Esophagus muscularis mucosa (tissue), 4 donors: ENCODE measurements around the gene CNPY2. TPM values are rescaled to one million over a fixed set of nuclear protein-coding genes. Genes with fewer than 3 reads are reported as not detected.

Source experiments
- DNase-seq: peaks from one replicate; pipeline ENCODE4 v3.0.0-alpha.2; 2017; ENCODE audit errors: extremely low spot score
- H3K27ac ChIP-seq, 4 donors: fragments of 200-600 bp; sonication (generic); replicated peaks in 1 of 4; 1 replicate in 3 of 4; 2 replicates in 1 of 4; pipeline ENCODE4 v1.5.1; 2016 to 2019; ENCODE audit warnings: mild to moderate bottlenecking in 1 of 4
- H3K27me3 ChIP-seq, 4 donors: fragments of 200-600 bp; sonication (generic); one replicate each; pipeline versions ENCODE4 v1.5.1 to v1.6.0; 2016 to 2019
- H3K36me3 ChIP-seq, 4 donors: fragments of 200-600 bp; sonication (generic); one replicate each; pipeline ENCODE4 v1.5.1; 2016 to 2019
- H3K4me1 ChIP-seq, 4 donors: fragments of 200-600 bp; sonication (generic); one replicate each; pipeline ENCODE4 v1.5.1; 2016 to 2019
- H3K4me3 ChIP-seq, 4 donors: fragments of 200-600 bp; sonication (generic); 1 replicate in 2 of 4; 2 replicates in 2 of 4; pipeline ENCODE4 v1.5.1; 2016 to 2019; ENCODE audit warnings: mild to moderate bottlenecking in 4 of 4, moderate library complexity in 1 of 4
- H3K9me3 ChIP-seq, 4 donors: fragments of 200-600 bp; sonication (generic); 1 replicate in 3 of 4; 2 replicates in 1 of 4; pipeline ENCODE4 v1.5.1; 2016 to 2019
- CTCF ChIP-seq, 3 experiments: fragments of 200-600 bp in 2 of 3; fragments of 450-650 bp in 1 of 3; sonication (generic) in 2 of 3; IDR thresholded peaks; one replicate each; pipeline ENCODE4 v1.5.1; 2017 to 2019; ENCODE audit warnings: antibody characterized with exemption in 3 of 3, mild to moderate bottlenecking in 2 of 3, moderate library complexity in 1 of 3
- EP300 ChIP-seq: sonication (generic); formaldehyde crosslinking; IDR thresholded peaks from one replicate; pipeline ENCODE4 v1.6.1; 2017; ENCODE audit warnings: antibody characterized with exemption
- POLR2A ChIP-seq: fragments of 450-650 bp; IDR thresholded peaks from one replicate; pipeline ENCODE4 v1.6.1; 2017; ENCODE audit warnings: antibody characterized with exemption, moderate library complexity, mild to moderate bottlenecking, low read depth
- POLR2AphosphoS5 ChIP-seq, 2 donors: sonication (generic); formaldehyde crosslinking; IDR thresholded peaks; one replicate each; pipeline ENCODE4 v1.6.1; 2017; ENCODE audit warnings: antibody characterized with exemption in 2 of 2
- WGBS: methylation state at CpG from one replicate; pipeline ENCODE4 v1.1.5; 2018; 5-methylcytosine and 5-hydroxymethylcytosine counted together
- intact Hi-C: fragments of 100-400 bp; cut with DNase I; formaldehyde crosslinking; loops from one replicate; pipeline ENCODE4 v1.15.1; 2023
- total RNA-seq, 4 donors: library from RNA; depleted of rRNA; stranded (reverse); fragments of >200 nt; gene quantifications; one replicate each; pipeline versions ENCODE4 v1.1.0 to v1.2.1, GENCODE V29; 2016

The CNPY2 gene
- total RNA-seq, 4 donors from 2014 or later, result 48.8 to 61.5 (median 50.3) TPM

GRCh38 chr12:56299853-56300643, 15.7 kb downstream of the CNPY2 start, which contains the start of gene CS:
CS (minus strand) TSS chr12:56300330; CDS start chr12:56300201, 129 bp downstream.
- Histone ChIP-seq H3K27ac (peak within 1 kb of the TSS; percentile 90 to 98 (median 96)), H3K4me3 (peak within 1 kb of the TSS; percentile 84 to 93 (median 85)), H3K27me3 (no peaks in the 10 kb centered on the region), H3K36me3 (peaks cover 0 to 22% (median 18%) of the 10 kb centered on the region in 4 donors), H3K9me3 (no peaks in the 10 kb centered on the region), H3K4me1 (peaks cover 54 to 72% (median 66%) of the 10 kb centered on the region in 4 donors)
- under 1% methylated on average over 35 of the region's 63 CpGs for WGBS
- intact Hi-C loops, result no loop called here
- peak; percentile 69 for TF ChIP-seq POLR2A
- TF ChIP-seq EP300, result no peak
- peak; percentile 79 to 92 for TF ChIP-seq POLR2AphosphoS5 (IDR thresholded peaks at IDR 0.05)
- DNase-seq, result peak; percentile 100

- WGBS, result 1% methylated on average over 10 of the region's 10 CpGs
- H3K4me3 ChIP-seq, result peak overlapping the region; percentile 84 to 93 (median 85)
- peak overlapping the region; percentile 90 to 98 (median 96) for H3K27ac ChIP-seq
- DNase-seq, result no peak
- TF ChIP-seq CTCF (IDR thresholded peaks at IDR 0.05), result no peak
- TF ChIP-seq EP300, result no peak
- no peak for TF ChIP-seq POLR2AphosphoS5 (IDR thresholded peaks at IDR 0.05)
- TF ChIP-seq POLR2A, result no peak
- H3K36me3 ChIP-seq, result peaks cover 0 to 22% (median 14%) of the 10 kb centered on the region in 4 donors
- no peaks in the 10 kb centered on the region for H3K27me3 ChIP-seq
- no peaks in the 10 kb centered on the region for H3K9me3 ChIP-seq
- H3K4me1 ChIP-seq, result peaks cover 58 to 78% (median 68%) of the 10 kb centered on the region in 4 donors
- intact Hi-C loops, result no loop called here
These were observed 16.4 kb downstream of the CNPY2 start for GRCh38 chr12:56299308-56299852.

GRCh38 chr12:56298828-56299227, 17.0 kb downstream of the CNPY2 start:
- Histone ChIP-seq H3K9me3 (no peaks in the 10 kb centered on the region), H3K27me3 (no peaks in the 10 kb centered on the region), H3K27ac (peak overlapping the region; percentile 90 to 98 (median 96)), H3K4me1 (peaks cover 58 to 84% (median 72%) of the 10 kb centered on the region in 4 donors), H3K36me3 (peaks cover 0 to 16% (median 13%) of the 10 kb centered on the region in 4 donors), H3K4me3 (peak overlapping the region; percentile 84 to 93 (median 85))
- WGBS, result 68% methylated on average over 5 of the region's 5 CpGs
- TF ChIP-seq POLR2AphosphoS5 (IDR thresholded peaks at IDR 0.05) (no peak), CTCF (IDR thresholded peaks at IDR 0.05) (no peak), EP300 (no peak), POLR2A (no peak)
- DNase-seq, result no peak
- intact Hi-C loops, result no loop called here

- intact Hi-C loops, result no loop called here
- H3K4me1 ChIP-seq, result peaks cover 59 to 91% (median 75%) of the 10 kb centered on the region in 4 donors
These were observed 18.4 kb downstream of the CNPY2 start for GRCh38 chr12:56297400-56297799.

More at GRCh38 chr12:56297400-56297799, 18.4 kb downstream of the CNPY2 start:
- WGBS, result 90% methylated on average over 8 of the region's 8 CpGs
- no peak for DNase-seq
- Histone ChIP-seq H3K27me3 (no peaks in the 10 kb centered on the region), H3K4me3 (no peak overlapping the region), H3K9me3 (no peaks in the 10 kb centered on the region), H3K27ac (peak overlapping the region in 1 of 4 donors; percentile 98), H3K36me3 (peaks cover 0 to 13% (median 10%) of the 10 kb centered on the region in 4 donors)
- TF ChIP-seq POLR2AphosphoS5 (IDR thresholded peaks at IDR 0.05), result no peak
- TF ChIP-seq EP300, result no peak
- no peak for TF ChIP-seq POLR2A
- TF ChIP-seq CTCF (IDR thresholded peaks at IDR 0.05), result no peak
